Epithelial cell of umbilical artery (primary cell): ENCODE data around the gene KCNQ4. TPM values are rescaled to one million over a fixed set of nuclear protein-coding genes. Genes with fewer than 3 reads are reported as not detected.

Source experiments
- total RNA-seq: library from RNA; depleted of rRNA; stranded (reverse); fragments of >200 nt; gene quantifications from 2 replicates; pipeline ENCODE4 v1.2.3, GENCODE V29; 2014

The KCNQ4 gene
- under 0.01 TPM in 1 of 2 replicates, not detected in the other for total RNA-seq

GRCh38 chr1:40783001-40783905 lies at the start of gene KCNQ4:
KCNQ4 (plus strand) TSS chr1:40783787; CDS start chr1:40784094, 307 bp downstream.

DNA sequence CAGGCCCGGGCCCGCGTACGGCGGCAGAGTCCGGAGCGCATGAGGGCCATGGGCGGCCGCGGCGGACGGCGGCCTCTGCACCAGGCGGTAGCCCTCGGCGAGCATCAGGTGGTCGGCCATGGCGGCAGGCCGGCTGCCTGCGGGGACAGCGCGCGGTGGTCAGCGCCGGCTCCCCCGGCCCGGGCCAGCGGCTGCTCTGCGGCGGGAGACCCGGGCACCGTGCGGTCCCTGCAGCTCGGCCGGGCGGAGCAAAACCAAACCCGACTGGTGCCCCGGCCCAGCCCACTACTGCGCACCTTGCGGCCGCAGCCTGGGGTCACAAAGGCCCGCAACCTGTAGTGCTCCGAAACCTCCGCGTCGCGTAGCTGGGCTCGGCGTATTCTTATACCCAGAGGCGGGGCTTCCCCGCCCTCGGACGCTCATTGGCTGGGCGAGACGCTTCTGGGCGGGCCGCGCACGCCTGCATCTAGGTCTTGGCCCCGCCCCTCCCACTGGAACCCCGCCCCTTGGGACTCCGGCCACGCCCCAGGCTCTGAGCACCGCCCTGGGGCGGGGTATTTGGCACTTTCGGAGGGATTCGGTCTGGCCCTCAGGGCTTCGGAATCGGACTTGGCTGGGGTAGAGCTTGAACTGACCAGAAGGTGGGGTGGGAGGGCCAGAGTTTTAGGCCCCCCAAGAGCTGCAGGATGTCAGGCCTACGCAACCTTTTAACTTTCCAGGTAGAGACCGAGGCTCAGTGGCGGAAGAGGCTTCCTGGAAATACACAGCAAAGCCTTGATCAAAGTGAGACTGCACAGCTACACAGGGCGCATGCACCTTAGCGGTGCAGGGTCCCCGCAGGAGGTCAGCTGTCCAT lies 78.6 kb downstream of the KCNQ4 start, which contains the start of gene CITED4:
CITED4 (minus strand) TSS at position 356 of the 856 bp plus-strand sequence; CDS start at position 120, 236 bp downstream.

Other genes with a start within 250 kb of the KCNQ4 start
- 0.15 and 0.32 TPM in 2 replicates for gene RIMS3, start 118.1 kb upstream of the KCNQ4 start, total RNA-seq
- 14.0 and 19.6 TPM in 2 replicates for gene NFYC, start 92.1 kb upstream of the KCNQ4 start, total RNA-seq
- 5.5 and 16.4 TPM in 2 replicates for gene CITED4, start 78.6 kb downstream of the KCNQ4 start, total RNA-seq
- gene CTPS1, start 195.9 kb downstream of the KCNQ4 start, total RNA-seq = 36.1 and 45.1 TPM in 2 replicates
- 0.46 TPM in 1 of 2 replicates, not detected in the other for gene SLFNL1, start 237.9 kb downstream of the KCNQ4 start, total RNA-seq